ENCODE results near the gene LRRC26.

Gene LRRC26

GRCh38 chr9:137198902-137199283 lies 29.0 kb upstream of the LRRC26 start:
- DNase-seq, result no peak

DNA sequence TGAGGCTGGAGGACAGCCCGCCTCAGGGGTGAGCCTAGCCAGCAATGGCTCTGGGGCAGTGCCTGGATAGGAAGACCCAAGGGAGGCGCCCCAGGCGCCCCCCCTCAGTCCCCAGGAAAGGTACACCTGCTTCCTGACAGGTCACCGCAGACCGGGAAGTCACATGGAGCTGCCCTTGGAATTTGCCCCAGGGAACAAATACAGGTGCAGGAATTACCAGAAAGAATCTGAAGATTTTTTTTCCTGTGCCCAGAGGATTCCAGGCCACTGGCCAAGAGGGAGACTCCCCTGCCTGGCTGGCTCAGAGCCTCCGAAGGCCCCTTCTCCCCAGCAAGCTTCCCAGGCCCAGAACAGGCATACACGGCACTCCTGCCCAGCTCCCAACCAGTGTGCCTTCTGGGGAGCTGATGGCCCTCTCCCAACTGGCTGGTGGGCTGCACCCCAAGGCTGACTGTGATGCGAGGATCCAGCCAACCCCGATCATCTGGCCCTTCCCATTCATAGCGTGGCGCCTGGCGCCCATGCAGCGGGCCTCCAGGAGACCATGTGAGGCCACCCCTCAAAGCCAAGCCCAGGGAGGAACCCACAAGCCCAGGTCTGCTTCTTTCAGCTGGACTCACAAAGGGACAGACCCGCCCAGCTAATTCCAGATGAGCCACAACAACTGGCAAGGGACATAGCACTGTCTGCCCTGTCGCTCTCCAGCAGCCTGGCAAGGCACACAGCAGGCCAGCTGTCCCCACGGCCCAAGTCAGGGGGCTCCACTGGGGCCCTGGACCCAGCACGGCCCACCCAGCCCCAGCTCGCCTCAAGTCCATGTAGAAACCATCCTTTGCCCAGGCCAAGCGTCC lies 28.4 kb upstream of the LRRC26 start:
- no peak for DNase-seq

DNA sequence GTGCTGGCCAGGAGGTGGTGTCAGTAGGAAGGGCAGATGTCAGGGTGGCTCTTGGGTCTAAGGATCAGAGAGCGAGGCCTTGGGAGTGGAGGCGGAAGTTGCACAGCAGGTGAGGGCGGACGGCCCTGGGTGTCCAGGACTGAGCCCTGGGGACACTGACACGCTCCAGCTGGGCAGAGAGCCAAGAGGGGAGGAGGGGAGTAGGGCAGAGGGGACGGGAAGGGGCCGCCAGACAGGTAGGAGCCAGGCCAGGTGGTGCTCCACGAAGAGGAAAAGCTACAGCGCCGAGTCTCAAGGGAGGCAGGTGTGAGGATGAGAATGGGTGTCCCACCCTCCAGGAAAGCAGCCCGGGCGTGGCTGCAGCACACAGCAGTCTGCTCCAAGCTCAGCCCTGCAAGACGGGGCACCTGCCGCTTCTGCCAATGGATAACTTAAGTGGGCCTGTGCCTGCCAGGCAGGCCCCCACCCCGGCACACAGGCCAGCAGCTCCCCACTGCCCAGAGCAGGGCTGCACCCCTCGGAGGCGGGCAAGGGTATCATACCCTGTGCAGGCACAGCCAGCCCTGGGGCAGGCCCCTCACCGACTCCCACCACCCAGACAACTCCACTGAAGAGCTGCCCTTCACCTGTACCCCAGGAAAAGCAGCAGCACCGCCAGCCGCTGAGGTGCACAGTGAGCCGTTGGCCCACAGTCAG lies 25.8 kb upstream of the LRRC26 start:
- DNase-seq, result no peak

GRCh38 chr9:137194909-137195308 lies 25.1 kb upstream of the LRRC26 start:
- no peak for DNase-seq

GRCh38 chr9:137194388-137194787 lies 24.5 kb upstream of the LRRC26 start:
- no peak for DNase-seq

GRCh38 chr9:137193771-137194170 lies 23.9 kb upstream of the LRRC26 start:
- no peak for DNase-seq

DNA sequence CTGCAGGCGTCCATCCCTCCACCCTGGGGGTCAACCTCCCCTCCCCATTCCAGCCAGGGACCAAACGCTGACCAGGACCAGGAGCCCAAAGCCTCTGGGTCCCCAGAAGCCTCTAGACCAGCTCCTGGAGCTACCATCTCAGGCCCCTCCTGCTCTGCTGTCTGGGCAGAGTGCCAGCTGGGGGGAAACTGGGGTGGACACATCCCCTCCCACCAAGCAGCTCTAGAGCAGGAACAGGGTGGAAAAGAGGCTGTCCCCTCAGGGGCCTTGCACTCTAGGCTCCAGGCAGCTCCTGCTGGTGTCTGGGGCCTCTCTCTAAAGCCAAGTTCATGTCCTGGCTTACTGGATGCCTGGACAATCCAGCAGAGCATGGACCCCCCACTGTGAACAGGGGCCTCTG lies 23.0 kb upstream of the LRRC26 start:
- no peak for DNase-seq

GRCh38 chr9:137192448-137192780 lies 22.6 kb upstream of the LRRC26 start:
- DNase-seq, result no peak

GRCh38 chr9:137191691-137192447 lies 22.0 kb upstream of the LRRC26 start:
- no peak for DNase-seq

- DNase-seq, result no peak
Measured at GRCh38 chr9:137191245-137191644, 21.4 kb upstream of the LRRC26 start.

- no peak for DNase-seq
Measured at GRCh38 chr9:137190315-137190856, 20.5 kb upstream of the LRRC26 start.

- no peak for DNase-seq
Measured at GRCh38 chr9:137189297-137190295, 19.7 kb upstream of the LRRC26 start.

DNA sequence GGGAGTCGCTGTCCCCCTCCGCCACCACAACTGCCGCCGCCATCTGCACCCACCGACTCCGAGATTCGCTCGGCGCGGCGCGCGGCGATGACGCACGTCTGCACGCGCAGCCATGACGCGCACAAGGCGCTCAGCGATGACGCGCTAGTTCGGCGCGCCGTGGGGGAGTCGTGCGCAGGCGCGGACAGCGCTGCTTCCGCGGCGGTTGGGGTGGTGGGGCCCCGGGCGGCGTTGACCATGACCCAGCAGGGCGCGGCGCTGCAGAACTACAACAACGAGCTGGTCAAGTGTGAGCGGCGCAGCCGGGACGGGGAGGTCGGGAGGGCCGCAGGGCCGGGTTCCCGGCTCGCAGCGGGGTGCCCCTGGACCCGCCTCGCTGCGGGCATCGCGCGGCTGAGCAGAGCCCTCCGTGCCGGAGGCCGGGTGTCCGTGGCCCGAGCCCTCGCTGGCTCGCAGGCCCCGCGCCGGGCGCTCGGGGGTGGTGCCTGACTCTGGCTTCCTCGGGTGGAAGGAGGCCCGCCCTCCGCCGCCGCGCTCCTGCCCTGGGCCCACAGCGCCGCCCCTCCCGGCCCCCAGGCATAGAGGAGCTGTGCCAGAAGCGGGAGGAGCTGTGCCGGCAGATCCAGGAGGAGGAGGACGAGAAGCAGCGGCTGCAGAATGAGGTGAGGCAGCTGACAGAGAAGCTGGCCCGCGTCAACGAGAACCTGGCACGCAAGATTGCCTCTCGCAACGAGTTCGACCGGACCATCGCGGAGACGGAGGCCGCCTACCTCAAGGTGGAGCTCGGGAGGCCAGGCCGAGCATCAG lies 18.8 kb upstream of the LRRC26 start, which contains the start of the genes ANAPC2 and SSNA1:
Gene ANAPC2 (minus strand): TSS at position 71 of the 807 bp plus-strand sequence. CDS start 28 bp downstream, at position 43.
Gene SSNA1 (plus strand): TSS at position 187 of the 807 bp plus-strand sequence. CDS start 51 bp downstream, at position 238.
- DNase-seq, result peak; percentile 79

DNA sequence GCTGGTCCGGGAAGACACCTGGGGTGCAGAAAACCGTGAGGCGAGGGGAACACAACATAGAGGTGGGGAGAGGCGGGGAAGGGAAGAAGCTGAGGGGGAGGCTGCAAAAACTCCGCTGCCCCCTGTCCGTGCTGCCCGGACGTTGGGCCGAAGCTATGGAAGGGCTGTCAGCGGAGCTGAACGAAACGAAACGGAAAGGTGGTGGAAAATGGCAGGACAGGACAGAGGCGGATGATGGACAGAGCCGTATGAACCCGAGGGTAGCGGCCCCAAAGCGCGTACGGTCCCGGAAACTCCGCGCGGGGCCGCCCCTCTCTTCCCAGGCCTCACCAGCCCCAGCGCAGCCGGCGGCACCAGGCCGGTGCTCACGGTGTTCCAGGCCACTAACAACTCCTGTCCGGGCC lies 18.2 kb upstream of the LRRC26 start:
- DNase-seq, result no peak

GRCh38 chr9:137187386-137187785 lies 17.5 kb upstream of the LRRC26 start:
- DNase-seq, result no peak

DNA sequence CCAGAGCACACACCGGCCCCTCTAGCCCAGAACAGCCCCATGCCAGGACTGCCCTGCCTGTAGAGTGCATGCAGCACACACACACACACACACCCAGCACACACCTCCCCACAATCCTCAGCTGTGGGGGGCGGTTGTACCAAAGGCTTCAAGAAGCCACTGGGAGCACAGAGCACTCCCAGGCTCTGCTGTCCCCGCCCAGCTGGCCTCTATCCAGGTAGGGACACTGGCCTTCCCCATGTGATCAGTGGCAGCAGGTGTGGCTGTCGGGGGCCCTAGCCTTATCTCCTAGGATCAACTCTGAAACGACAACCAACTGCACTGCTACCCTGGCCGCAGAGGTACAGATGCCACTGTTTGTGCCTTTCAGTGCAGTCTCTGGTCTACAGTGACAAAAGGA lies 16.5 kb upstream of the LRRC26 start:
- no peak for DNase-seq

DNA sequence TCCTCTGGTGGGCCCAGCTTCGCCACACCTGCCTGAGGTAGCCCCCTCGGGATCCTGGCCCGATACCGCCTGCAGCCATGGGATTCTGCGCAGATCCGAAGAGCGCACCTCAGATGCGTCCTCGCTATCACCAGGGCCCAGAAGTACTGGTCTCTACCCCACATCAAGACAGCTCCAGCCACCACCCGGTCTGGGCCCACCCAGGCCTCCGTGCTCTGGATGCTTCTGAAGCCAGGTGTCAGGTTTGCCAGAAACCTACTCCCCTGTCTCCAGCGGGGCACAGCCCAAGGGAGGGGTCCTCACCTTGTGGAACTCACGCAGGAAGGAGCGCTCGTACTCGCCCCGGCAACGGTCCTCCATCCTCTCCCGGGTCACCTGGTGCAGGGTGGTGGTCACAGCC lies 16.1 kb upstream of the LRRC26 start:
- no peak for DNase-seq

DNA sequence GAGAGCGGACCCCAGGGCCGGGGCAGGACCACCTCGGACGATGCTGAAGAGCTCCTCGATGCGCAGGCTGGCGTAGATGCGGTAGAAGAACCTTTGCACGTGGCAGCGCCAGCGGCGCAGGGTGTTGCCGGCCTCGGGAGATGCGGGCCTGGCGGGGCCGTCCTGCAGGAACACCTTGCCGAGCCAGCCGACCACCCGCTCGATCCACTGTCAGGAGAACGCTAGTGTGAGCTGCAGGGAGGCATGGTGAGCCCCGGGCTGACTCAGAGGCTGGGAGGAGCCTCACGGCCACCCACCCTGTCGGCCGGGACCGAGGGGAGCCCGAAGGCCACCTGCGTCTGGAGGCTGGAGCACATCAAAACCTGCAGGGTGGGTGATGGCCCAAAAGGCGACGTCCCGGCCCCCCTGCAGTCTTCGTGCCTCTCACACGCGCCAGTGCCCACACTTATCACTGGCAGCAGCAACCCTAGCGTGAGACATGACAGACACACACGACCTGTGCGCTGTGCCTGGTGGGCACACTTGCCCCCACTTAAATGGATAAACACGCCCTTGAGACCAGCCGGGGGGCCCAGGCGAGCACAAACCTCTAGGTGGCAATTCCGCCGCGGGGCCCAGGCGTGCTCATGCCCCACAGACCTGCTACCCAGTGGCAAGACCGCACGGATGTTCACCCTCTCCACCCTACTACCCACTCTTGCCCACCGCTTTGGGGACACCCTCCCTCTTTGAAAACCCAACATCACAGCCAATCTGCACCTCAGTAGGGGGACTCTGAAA lies 15.2 kb upstream of the LRRC26 start:
- DNase-seq, result no peak

DNA sequence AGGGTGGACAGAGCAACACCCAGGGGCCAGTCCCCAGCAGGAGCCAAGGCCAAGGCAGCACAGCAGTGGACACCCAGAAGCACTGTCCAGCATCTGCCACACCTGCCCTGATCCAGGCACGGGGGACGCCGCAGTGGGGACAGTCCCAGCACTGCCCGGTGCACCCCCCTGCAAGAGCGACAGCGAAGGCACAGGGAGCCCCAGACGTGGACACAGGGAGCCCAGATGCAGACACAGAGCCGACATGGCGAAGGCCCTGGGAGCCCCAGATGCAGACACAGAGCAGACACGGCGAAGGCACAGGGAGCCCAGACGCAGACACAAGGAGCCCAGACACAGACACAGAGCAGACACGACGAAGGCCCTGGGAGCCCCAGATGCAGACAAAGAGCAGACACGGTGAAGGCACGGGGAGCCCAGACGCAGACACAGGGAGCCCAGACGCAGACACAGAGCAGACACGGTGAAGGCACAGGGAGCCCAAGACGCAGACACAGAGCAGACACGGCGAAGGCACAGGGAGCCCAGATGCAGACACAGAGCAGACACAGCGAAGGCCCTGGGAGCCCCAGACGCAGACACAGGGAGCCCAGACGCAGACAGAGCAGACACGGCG lies 14.2 kb upstream of the LRRC26 start:
- DNase-seq, result no peak

- DNase-seq, result no peak
Measured at GRCh38 chr9:137182836-137183235, 13.0 kb upstream of the LRRC26 start.

Data from cortex of kidney (tissue), 1 donor.